Stimulated activated CD8-positive, alpha-beta memory T cell treated with anti-CD3 and anti-CD28 coated beads, Interleukin-2, amount 100 ng/mL, for 1 hour (primary cell): ENCODE results near the gene ANGPTL2.

Source experiments
- DNase-seq, 2 donors: peaks; one replicate each; pipeline ENCODE4 v3.0.0-alpha.2; 2020; ENCODE audit warnings: low read depth in 2 of 2

The ANGPTL2 gene

DNA sequence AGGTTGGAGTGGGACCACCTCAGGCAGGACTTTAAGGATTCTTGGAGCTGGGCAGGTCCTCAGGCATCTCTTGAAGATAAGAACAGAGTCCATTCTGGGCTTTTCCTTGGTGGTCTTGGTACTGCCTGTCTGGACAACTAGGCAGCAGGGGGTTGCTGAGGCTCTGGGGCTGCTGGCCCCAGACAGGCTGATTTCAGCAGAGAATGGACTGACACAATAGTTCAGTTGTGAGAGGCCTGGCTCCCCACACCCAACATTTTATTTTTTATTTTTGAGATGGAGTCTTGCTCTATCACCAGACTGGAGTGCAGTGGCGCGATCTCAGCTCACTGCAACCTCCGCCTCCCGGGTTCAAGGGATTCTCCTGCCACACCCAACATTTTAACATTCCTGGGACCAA is 4.6 kb downstream of the ANGPTL2 start:
- no peak for DNase-seq

DNA sequence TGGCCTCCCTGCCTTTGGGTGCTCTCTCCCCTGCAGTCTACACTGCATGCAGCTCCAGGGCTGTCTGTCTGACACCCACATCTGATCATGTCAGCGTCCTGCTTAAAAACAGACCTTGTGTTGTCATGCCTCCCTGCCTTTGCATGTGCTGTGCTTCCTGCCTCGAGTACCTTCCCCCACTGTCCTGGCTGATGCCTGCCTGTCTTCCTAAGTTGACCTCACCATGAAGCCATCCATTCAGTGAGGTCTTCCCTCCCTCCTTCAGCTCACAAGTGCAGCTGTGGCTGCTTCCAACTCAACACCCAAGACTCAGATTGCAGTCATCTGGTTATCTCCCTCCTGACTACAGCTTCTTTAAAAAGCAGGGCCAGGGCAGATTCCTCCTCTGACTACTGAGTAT is 5.5 kb downstream of the ANGPTL2 start:
- no peak for DNase-seq

- DNase-seq, result no peak
Observed at GRCh38 chr9:127116088-127116726, 6.2 kb downstream of the ANGPTL2 start.

- no peak for DNase-seq
Observed at GRCh38 chr9:127114606-127115005, 7.8 kb downstream of the ANGPTL2 start.

- DNase-seq, result no peak
Observed at GRCh38 chr9:127113191-127113972, 9.1 kb downstream of the ANGPTL2 start.

GRCh38 chr9:127112735-127113161 is 9.7 kb downstream of the ANGPTL2 start:
- no peak for DNase-seq

DNA sequence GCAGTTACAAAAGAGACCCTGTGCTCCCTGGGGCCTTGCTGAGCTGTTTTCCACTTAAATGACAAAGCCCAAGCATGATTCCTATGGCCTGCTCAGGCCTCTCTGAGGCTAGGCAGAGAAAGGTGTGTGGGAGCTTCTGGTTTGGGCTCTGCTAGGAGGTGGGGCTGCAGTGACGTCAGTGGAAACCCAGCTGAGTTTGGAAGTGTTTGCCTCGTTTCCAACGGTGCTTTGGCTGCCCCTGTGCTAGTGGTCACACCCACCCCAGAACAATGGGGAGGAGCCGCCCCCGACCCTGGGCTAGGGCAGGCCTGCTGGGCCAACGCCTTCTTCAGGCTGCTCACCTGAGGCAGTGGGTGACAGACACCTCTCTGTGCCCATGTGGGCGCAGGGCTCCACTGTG is 10.4 kb downstream of the ANGPTL2 start:
- DNase-seq, result no peak

- DNase-seq, result no peak
Observed at GRCh38 chr9:127109212-127109711, 13.2 kb downstream of the ANGPTL2 start.

GRCh38 chr9:127107929-127108876 is 14.2 kb downstream of the ANGPTL2 start:
- no peak for DNase-seq

- no peak for DNase-seq
Observed at GRCh38 chr9:127107171-127107928, 15.1 kb downstream of the ANGPTL2 start.

DNA sequence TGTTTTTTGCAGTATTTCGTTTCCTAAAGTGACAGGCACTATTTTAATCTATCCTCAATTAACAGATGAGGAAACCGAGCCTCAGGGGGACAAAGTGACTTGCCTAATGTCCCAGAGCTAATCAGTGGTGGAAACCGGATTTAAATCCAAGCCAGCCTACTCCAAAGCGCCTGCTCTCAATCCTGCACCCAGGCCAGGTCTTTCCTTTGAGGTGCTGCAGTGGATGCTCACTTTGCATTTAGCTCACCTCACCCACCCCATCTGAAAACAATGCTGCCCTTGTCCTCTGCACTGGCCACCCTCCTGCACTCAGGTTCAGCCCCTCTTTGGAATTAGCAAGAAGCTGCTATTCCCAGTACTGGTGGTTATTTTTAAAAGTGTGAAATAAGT is 16.0 kb downstream of the ANGPTL2 start:
- DNase-seq, result no peak

DNA sequence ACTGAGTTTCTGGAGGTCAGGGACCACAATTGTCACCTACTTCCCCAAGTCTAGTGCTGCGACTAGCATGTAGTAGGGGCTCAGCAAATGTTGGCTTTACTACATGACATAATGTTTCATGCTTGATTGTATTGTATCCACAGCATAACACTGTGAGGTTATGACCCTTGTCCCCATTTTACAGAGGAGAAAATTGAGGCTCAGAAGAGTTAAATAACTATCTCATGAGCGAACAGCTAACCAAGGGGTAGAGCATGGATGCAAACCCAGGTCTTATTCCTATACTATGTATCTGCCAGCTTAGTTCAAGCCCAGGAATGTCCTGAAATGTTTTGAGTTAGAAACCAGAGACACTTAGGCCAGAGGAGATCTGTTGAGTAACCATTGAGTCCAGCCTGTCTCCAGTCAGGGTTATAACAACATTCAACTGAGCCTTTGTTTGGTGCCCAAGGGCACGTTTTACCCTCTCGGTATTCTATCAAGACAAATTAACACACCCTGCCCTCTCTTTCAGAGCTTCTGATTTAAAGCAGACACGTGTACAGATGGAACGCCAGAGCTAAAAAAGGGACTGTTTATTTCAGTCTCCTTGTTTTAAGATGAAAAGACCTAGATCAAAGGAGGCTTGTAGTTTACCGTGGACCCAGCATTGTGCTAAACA is 16.5 kb downstream of the ANGPTL2 start:
- no peak for DNase-seq

- no peak for DNase-seq
Observed at GRCh38 chr9:127104581-127105311, 17.7 kb downstream of the ANGPTL2 start.

DNA sequence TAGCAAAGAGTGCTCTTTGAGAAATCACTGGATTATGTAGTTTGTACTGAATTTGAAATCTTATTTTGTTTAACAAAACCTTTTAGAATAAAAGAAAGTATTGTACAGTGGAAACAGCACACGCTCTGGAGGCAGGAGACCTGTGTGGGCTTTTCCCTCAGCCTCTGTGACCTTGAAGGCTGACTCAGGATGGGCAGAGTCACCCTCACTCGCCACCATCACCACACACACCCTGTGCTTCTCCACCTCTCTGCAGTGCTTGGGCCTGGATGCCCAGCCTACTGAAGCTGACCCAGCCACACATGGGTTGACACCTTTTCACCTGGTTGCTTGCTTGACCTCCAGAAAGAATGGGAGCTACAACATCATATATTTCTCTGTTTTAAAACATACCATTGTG is 19.6 kb downstream of the ANGPTL2 start:
- DNase-seq, result no peak

DNA sequence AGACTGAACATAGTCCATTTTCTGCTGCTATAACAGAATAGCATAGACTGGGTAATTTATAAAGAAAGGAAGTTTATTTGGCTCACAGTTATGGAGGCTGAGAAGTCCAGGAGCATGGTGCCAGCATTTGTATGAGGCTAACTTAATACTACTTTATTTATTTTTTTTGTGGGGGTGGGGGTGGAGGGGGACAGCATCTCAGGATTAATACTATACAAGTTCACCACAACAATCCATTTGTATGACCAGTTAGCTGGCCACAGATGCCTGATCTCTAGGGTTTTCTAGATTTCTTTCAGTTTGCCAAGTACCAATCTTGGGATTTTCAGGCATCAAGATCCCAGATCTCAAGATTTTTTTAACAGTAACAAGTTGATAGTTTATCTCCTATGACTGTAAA is 20.3 kb downstream of the ANGPTL2 start:
- no peak for DNase-seq

DNA sequence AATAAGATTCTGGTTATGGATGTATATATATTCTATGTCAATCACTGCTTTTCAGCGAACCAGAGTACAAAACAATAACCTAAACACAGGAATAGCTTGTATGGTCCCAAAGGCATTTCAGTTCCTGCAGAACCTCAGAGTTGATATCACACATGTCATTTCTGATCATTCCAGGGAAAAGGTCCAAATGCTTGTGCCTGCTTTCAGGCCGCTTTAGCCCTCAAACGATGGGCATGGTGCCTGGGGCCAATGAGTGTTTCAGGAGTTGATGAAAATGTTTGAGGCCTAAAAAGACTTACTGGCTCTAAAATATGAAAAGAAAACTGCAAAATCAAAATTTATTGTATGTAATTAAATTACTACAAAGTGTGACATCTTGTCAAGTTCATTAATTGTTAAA is 22.8 kb downstream of the ANGPTL2 start:
- no peak for DNase-seq

DNA sequence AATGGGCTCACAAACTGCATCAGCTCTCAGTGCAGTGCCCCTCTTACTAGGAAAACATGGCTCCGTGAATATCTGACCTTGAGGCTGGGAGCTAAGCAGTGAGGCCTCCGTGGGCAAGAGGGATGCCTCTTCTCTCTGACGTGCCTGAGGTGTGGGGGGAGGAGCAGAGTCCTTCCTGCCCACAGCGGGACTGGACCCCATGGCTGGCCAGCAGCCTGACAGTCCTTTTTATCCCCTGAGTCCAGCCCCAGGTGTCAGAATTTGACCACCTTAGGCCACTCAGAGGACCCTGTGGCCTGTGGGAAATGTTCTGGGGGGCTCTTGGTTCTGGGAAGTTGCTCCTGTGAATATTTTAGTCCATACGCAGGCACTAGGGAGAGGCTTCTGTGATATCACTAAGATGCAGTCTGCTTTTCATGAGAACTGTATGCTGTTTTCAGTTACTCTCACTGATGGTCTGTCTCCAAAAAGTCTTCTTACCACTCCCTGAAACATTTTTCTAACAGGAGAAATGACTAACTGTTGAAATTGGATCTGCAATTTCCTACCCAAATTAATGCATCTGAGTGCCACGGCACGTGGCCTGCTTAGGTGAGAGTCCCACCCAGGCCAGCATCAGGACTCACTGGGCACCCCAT is 23.4 kb downstream of the ANGPTL2 start:
- no peak for DNase-seq

GRCh38 chr9:127097683-127098082 is 24.8 kb downstream of the ANGPTL2 start:
- no peak for DNase-seq

- no peak for DNase-seq
Observed at GRCh38 chr9:127096208-127096607, 26.2 kb downstream of the ANGPTL2 start.

- no peak for DNase-seq
Observed at GRCh38 chr9:127095411-127095810, 27.0 kb downstream of the ANGPTL2 start.
